Cardiac fibroblast (primary cell): ENCODE results near the gene PCED1A.

ENCODE experiments used
- DNase-seq, 2 donors: peaks; one replicate each; pipeline versions ENCODE4 v3.0.0 to v3.0.0-alpha.2; 2010; ENCODE audit warnings: low read depth in 2 of 2
- H3K4me3 ChIP-seq, 2 donors: replicated peaks in 1 of 2; 1 replicate in 1 of 2; 2 replicates in 1 of 2; pipeline ENCODE4 v1.5.1; 2011; ENCODE audit warnings: low read depth in 2 of 2, low read length in 2 of 2, mild to moderate bottlenecking in 2 of 2, moderate library complexity in 1 of 2
- CTCF ChIP-seq: IDR thresholded peaks from one replicate; pipeline ENCODE4 v1.5.1; 2011; ENCODE audit warnings: low read depth, mild to moderate bottlenecking, low read length, inconsistent platforms

Gene PCED1A, protein sequence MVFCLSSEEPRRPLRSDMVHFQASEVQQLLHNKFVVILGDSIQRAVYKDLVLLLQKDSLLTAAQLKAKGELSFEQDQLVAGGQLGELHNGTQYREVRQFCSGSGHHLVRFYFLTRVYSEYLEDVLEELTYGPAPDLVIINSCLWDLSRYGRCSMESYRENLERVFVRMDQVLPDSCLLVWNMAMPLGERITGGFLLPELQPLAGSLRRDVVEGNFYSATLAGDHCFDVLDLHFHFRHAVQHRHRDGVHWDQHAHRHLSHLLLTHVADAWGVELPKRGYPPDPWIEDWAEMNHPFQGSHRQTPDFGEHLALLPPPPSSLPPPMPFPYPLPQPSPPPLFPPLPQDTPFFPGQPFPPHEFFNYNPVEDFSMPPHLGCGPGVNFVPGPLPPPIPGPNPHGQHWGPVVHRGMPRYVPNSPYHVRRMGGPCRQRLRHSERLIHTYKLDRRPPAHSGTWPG

DNA sequence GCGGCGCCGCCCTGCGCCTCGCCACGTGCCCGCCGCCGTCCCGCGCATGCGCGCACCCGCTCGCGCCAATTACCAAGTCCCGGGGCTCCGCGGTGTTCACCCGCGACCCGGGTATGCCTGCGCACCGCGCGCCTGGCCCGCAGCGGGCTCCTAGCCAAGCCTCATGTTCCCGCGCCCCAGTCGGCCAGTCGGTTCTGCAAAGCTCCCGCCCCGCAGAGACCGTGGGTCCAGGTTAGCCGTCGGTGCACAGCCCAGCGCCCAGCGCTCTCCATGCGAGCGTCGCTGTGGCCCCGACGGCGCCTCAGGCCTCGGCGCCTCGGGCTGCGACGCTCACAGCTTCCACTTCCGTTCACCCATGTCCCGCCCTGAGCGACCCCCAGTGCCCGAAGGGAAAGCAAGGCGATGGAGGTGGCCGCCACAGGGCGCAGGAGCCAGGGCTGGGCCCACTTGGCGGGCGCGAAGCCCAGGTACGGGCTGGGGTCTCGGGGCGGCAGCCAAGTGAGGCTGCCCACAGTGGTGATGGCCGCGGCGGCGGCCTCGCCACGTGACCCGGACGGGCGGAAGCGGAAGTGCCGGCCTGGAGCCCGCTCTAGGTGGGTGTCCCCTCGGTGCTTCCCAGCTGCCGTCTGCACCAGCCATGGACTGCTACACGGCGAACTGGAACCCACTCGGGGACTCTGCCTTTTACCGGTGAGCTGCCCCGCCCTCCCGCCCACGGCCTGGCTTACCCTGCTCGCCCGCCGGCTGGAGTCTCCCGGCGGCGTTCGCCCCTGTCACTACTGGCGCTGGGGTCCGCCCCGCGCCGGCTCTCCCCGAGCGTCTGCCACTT, at the start of gene PCED1A, which contains the start of gene VPS16:
PCED1A (minus strand) TSS at position 518 of the 829 bp plus-strand sequence. CDS start 743 bp downstream, outside the sequence.
VPS16 (plus strand) TSS at position 608 of the 829 bp plus-strand sequence; CDS start at position 638, 30 bp downstream.
- peak; percentile 86 to 90 for DNase-seq
- peak within 1 kb of the TSS; percentile 88 to 92 for H3K4me3 ChIP-seq
- no peak for TF ChIP-seq CTCF

GRCh38 chr20:2889797-2890196, 49.3 kb upstream of the PCED1A start:
- no peak for DNase-seq
- no peak overlapping the region for H3K4me3 ChIP-seq
- TF ChIP-seq CTCF, result no peak

- no peak for DNase-seq
- H3K4me3 ChIP-seq, result no peak overlapping the region
- no peak for TF ChIP-seq CTCF
These were observed 48.8 kb upstream of the PCED1A start for GRCh38 chr20:2889209-2889608.

DNA sequence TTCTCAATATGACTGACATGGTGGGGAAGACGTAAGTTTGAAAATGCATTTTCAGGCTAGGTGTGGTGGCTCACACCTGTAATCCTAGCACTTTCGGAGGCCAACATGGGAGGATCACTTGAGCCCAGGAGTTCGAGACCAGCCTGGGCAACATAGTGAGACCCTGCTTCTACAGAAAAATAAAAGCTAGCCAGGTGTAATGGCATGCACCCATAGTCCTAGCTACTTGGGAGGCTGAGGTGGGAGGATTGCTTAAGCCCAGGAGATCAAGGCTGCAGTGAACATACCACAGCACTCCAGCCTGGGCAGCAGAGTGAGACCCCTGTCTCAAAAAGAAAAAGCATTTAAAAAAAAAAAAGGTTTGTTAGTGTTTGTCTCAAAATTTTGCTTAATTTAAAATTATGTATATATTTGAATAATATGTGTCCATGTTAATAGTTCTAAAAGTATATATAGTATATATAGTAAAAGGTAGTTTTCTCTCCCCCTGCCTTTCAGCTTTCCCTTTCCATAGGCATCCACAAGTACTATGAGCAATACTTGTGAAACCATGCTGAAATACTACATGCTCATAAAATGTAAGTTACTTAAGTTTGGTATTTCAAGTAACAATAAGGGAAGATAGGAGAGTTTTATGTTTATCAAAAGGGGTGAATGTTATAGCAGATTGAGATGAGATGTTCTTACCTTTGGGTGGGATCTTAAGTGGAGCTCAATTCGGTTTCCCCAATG, 47.9 kb upstream of the PCED1A start:
- no peak for TF ChIP-seq CTCF
- peak in 1 of 2 donors; percentile 7 for DNase-seq
- H3K4me3 ChIP-seq, result no peak overlapping the region

GRCh38 chr20:2887715-2888114, 47.3 kb upstream of the PCED1A start:
- no peak for DNase-seq
- no peak overlapping the region for H3K4me3 ChIP-seq
- no peak for TF ChIP-seq CTCF
